Measurements from ENCODE around the gene ANKRD31. TPM values are rescaled to one million over a fixed set of nuclear protein-coding genes. Genes with fewer than 3 reads are reported as not detected.

The ANKRD31 gene
- total RNA-seq, 1 donor from 2014 or later, result 0.13 TPM

GRCh38 chr5:75046366-75047142 lies 190.1 kb downstream of the ANKRD31 start:
- no peak overlapping the region for H3K4me3 Mint-ChIP-seq (ENCODE audit: unreplicated experiment)
- no peak for TF ChIP-seq CTCF (IDR thresholded peaks at IDR 0.05)
- peaks cover 39% of the 10 kb centered on the region for H3K4me1 Mint-ChIP-seq (ENCODE audit: unreplicated experiment)
- DNase-seq (ENCODE audit: extremely low spot score, unreplicated experiment), result no peak
- peaks cover 5% of the 10 kb centered on the region for H3K9me3 Mint-ChIP-seq (ENCODE audit: unreplicated experiment)
- no peaks in the 10 kb centered on the region for H3K27me3 Mint-ChIP-seq (ENCODE audit: unreplicated experiment)
- H3K27ac Mint-ChIP-seq (ENCODE audit: unreplicated experiment), result no peak overlapping the region
- peaks cover 32% of the 10 kb centered on the region for H3K36me3 Mint-ChIP-seq (ENCODE audit: unreplicated experiment)

- H3K36me3 Mint-ChIP-seq (ENCODE audit: unreplicated experiment), result peaks cover 32% of the 10 kb centered on the region
- no peak overlapping the region for H3K4me3 Mint-ChIP-seq (ENCODE audit: unreplicated experiment)
- H3K9me3 Mint-ChIP-seq (ENCODE audit: unreplicated experiment), result peaks cover 5% of the 10 kb centered on the region
- no peaks in the 10 kb centered on the region for H3K27me3 Mint-ChIP-seq (ENCODE audit: unreplicated experiment)
- TF ChIP-seq CTCF (IDR thresholded peaks at IDR 0.05), result no peak
- peaks cover 25% of the 10 kb centered on the region for H3K4me1 Mint-ChIP-seq (ENCODE audit: unreplicated experiment)
- no peak overlapping the region for H3K27ac Mint-ChIP-seq (ENCODE audit: unreplicated experiment)
- no peak for DNase-seq (ENCODE audit: extremely low spot score, unreplicated experiment)
Measured at GRCh38 chr5:75045071-75045470, 191.6 kb downstream of the ANKRD31 start.

- H3K36me3 Mint-ChIP-seq (ENCODE audit: unreplicated experiment), result peaks cover 32% of the 10 kb centered on the region
- H3K4me1 Mint-ChIP-seq (ENCODE audit: unreplicated experiment), result peaks cover 24% of the 10 kb centered on the region
- TF ChIP-seq CTCF (IDR thresholded peaks at IDR 0.05), result no peak
- no peak for DNase-seq (ENCODE audit: extremely low spot score, unreplicated experiment)
- peaks cover 5% of the 10 kb centered on the region for H3K9me3 Mint-ChIP-seq (ENCODE audit: unreplicated experiment)
- H3K27me3 Mint-ChIP-seq (ENCODE audit: unreplicated experiment), result no peaks in the 10 kb centered on the region
- H3K4me3 Mint-ChIP-seq (ENCODE audit: unreplicated experiment), result no peak overlapping the region
- H3K27ac Mint-ChIP-seq (ENCODE audit: unreplicated experiment), result no peak overlapping the region
Measured at GRCh38 chr5:75044406-75044805, 192.3 kb downstream of the ANKRD31 start.

GRCh38 chr5:75043633-75044264 lies 192.9 kb downstream of the ANKRD31 start:
- Mint-ChIP-seq H3K27ac (ENCODE audit: unreplicated experiment) (no peak overlapping the region), H3K36me3 (ENCODE audit: unreplicated experiment) (peaks cover 32% of the 10 kb centered on the region), H3K4me1 (ENCODE audit: unreplicated experiment) (peaks cover 17% of the 10 kb centered on the region), H3K27me3 (ENCODE audit: unreplicated experiment) (no peaks in the 10 kb centered on the region), H3K9me3 (ENCODE audit: unreplicated experiment) (peaks cover 5% of the 10 kb centered on the region), H3K4me3 (ENCODE audit: unreplicated experiment) (no peak overlapping the region)
- DNase-seq (ENCODE audit: extremely low spot score, unreplicated experiment), result no peak
- TF ChIP-seq CTCF (IDR thresholded peaks at IDR 0.05), result no peak

DNA sequence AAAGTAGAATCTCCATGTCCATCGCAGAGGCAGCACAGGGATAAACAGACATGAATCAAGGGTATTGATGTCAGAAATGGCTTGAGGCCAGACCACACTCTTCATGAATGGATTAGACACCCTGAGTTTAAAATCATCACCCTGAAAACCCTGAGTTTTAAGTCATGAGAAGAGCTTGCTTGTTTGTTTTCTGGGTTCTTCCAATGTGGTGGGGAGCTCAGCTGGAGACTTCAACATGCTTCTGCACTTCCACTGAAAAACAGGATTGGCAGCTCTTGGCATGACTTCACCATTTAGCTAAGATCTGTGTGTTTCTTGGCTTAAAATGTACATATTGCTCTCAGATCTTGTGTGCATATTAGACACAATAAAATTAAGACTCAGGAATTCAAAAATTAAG lies 194.2 kb downstream of the ANKRD31 start:
- TF ChIP-seq CTCF (IDR thresholded peaks at IDR 0.05), result no peak
- no peak overlapping the region for H3K27ac Mint-ChIP-seq (ENCODE audit: unreplicated experiment)
- DNase-seq (ENCODE audit: extremely low spot score, unreplicated experiment), result no peak
- H3K9me3 Mint-ChIP-seq (ENCODE audit: unreplicated experiment), result peaks cover 5% of the 10 kb centered on the region
- peaks cover 5% of the 10 kb centered on the region for H3K4me1 Mint-ChIP-seq (ENCODE audit: unreplicated experiment)
- no peak overlapping the region for H3K4me3 Mint-ChIP-seq (ENCODE audit: unreplicated experiment)
- no peaks in the 10 kb centered on the region for H3K27me3 Mint-ChIP-seq (ENCODE audit: unreplicated experiment)
- H3K36me3 Mint-ChIP-seq (ENCODE audit: unreplicated experiment), result peaks cover 32% of the 10 kb centered on the region
